Mammary epithelial cell (primary cell): ENCODE data around the gene TADA2B.

Experiments
- CTCF ChIP-seq, 2 donors: IDR thresholded peaks in 1 of 2; conservative IDR thresholded peaks in 1 of 2; 2 replicates each; pipeline ENCODE4 v1.5.1; 2011 to 2012; ENCODE audit warnings: inconsistent platforms in 2 of 2, low read length in 2 of 2, mild to moderate bottlenecking in 2 of 2, control low read depth in 1 of 2, low read depth in 1 of 2; ENCODE audit not compliant: insufficient read depth in 1 of 2; ENCODE audit errors: extremely low read depth in 1 of 2
- EZH2 ChIP-seq: IDR thresholded peaks from 2 replicates; pipeline ENCODE4 v1.6.1; 2012; ENCODE audit warnings: low read length, inconsistent platforms, borderline replicate concordance

- TF ChIP-seq EZH2: no peak
- peak; percentile 97 to 99 for TF ChIP-seq CTCF (conservative IDR thresholded peaks at IDR 0.05 in 1 of 2, IDR thresholded peaks at IDR 0.05 in 1 of 2; ENCODE audit: extremely low read depth in 1 of 2, insufficient read depth in 1 of 2, low read depth in 1 of 2, low read length in 2 of 2)
Measured at GRCh38 chr4:7070729-7071511, 27.7 kb downstream of the TADA2B start.
